Activated CD8-positive, alpha-beta memory T cell treated with anti-CD3 and anti-CD28 coated beads for 1 hour (primary cell): Measurements from ENCODE around the gene DCP1B.

Experiments
- DNase-seq, 2 donors: peaks; one replicate each; pipeline ENCODE4 v3.0.0-alpha.2; 2020; ENCODE audit warnings: low read depth in 1 of 2; ENCODE audit errors: extremely low read depth in 1 of 2

The DCP1B gene

GRCh38 chr12:1935700-1936378 lies 68.4 kb downstream of the DCP1B start:
- no peak for DNase-seq

GRCh38 chr12:1935242-1935641 lies 69.0 kb downstream of the DCP1B start:
- DNase-seq: no peak

GRCh38 chr12:1934831-1935230 lies 69.4 kb downstream of the DCP1B start:
- no peak for DNase-seq

GRCh38 chr12:1934068-1934467 lies 70.2 kb downstream of the DCP1B start:
- DNase-seq: no peak

- no peak for DNase-seq
Measured at GRCh38 chr12:1933342-1934051, 70.8 kb downstream of the DCP1B start.

- DNase-seq: no peak
Measured at GRCh38 chr12:1932264-1932777, 71.9 kb downstream of the DCP1B start.

- no peak for DNase-seq
Measured at GRCh38 chr12:1931642-1932041, 72.6 kb downstream of the DCP1B start.

- DNase-seq: no peak
Measured at GRCh38 chr12:1930803-1931597, 73.3 kb downstream of the DCP1B start.

- no peak for DNase-seq
Measured at GRCh38 chr12:1929985-1930802, 74.1 kb downstream of the DCP1B start.

- DNase-seq: no peak
Measured at GRCh38 chr12:1929241-1929984, 74.8 kb downstream of the DCP1B start.

GRCh38 chr12:1928439-1929121 lies 75.7 kb downstream of the DCP1B start:
- DNase-seq: no peak

- DNase-seq: no peak
Measured at GRCh38 chr12:1927751-1928351, 76.4 kb downstream of the DCP1B start.

GRCh38 chr12:1927051-1927680 lies 77.1 kb downstream of the DCP1B start:
- no peak for DNase-seq

- DNase-seq: no peak
Measured at GRCh38 chr12:1926251-1926657, 78.0 kb downstream of the DCP1B start.

GRCh38 chr12:1925684-1926006 lies 78.6 kb downstream of the DCP1B start:
- no peak for DNase-seq

- no peak for DNase-seq
Measured at GRCh38 chr12:1924996-1925683, 79.1 kb downstream of the DCP1B start.

- no peak for DNase-seq
Measured at GRCh38 chr12:1922985-1923384, 81.3 kb downstream of the DCP1B start.

- no peak for DNase-seq
Measured at GRCh38 chr12:1922075-1922709, 82.1 kb downstream of the DCP1B start.
